Measurements from ENCODE around the gene PCDHGA4.

- TF ChIP-seq CTCF (IDR thresholded peaks at IDR 0.05) (peak; percentile 4 to 31 (median 26)), POLR2A (IDR thresholded peaks at IDR 0.05) (no peak)
Measured at GRCh38 chr5:141373673-141374317, 19.0 kb downstream of the PCDHGA4 start, which contains the start of gene PCDHGA6.

Measured in right lobe of liver (tissue), 4 donors.